DND-41 (cell line): ENCODE data around the gene TMIGD2.
"Not testable (repeated sequence)": the region's sequence is repeated elsewhere in the genome, so short reads cannot be mapped to it uniquely, and the experiment has no call there.

ENCODE experiments used
- ATAC-seq: fragments of 200-7000 bp; cut with Tn5 transposase; 3 replicates; pipeline ENCODE4 v1.9.1; 2021; ENCODE audit warnings: low read depth; ENCODE audit not compliant: insufficient read depth
- DNase-seq: peaks from one replicate; pipeline ENCODE4 v3.0.0-alpha.2; 2020
- H2AFZ ChIP-seq: 2 replicates; pipeline ENCODE4 v1.6.0; 2012; ENCODE audit warnings: low read depth, low read length
- H3K27ac ChIP-seq: 2 replicates; pipeline ENCODE4 v1.5.1; 2012; ENCODE audit warnings: low read length, inconsistent platforms
- H3K27me3 ChIP-seq: fragments of 200-600 bp; sonication (generic); 2 replicates; pipeline ENCODE4 v1.6.0; 2012; ENCODE audit warnings: low read length, mild to moderate bottlenecking, inconsistent platforms; ENCODE audit not compliant: insufficient read depth, poor library complexity
- H3K36me3 ChIP-seq: 2 replicates; pipeline ENCODE4 v1.5.1; 2012; ENCODE audit warnings: low read length, inconsistent platforms; ENCODE audit not compliant: insufficient read depth
- H3K4me1 ChIP-seq: 2 replicates; pipeline ENCODE4 v1.5.1; 2012; ENCODE audit warnings: mild to moderate bottlenecking, low read length; ENCODE audit not compliant: insufficient read depth
- H3K4me2 ChIP-seq: 2 replicates; pipeline ENCODE4 v1.6.0; 2012; ENCODE audit warnings: mild to moderate bottlenecking, moderate library complexity, low read length, inconsistent platforms; ENCODE audit not compliant: insufficient read depth
- H3K4me3 ChIP-seq, 2 experiments: fragments of 200-600 bp in 1 of 2; shearing (Covaris generic) in 1 of 2; 2 replicates each; pipeline ENCODE4 v1.5.1; 2012 to 2016; ENCODE audit warnings: inconsistent platforms in 2 of 2, low read length in 2 of 2, mild to moderate bottlenecking in 2 of 2, low read depth in 1 of 2, moderate library complexity in 1 of 2
- H3K79me2 ChIP-seq: 2 replicates; pipeline ENCODE4 v1.6.0; 2012; ENCODE audit warnings: low read length, inconsistent platforms; ENCODE audit not compliant: insufficient read depth
- H3K9ac ChIP-seq: 2 replicates; pipeline ENCODE4 v1.6.0; 2012; ENCODE audit warnings: low read depth, mild to moderate bottlenecking, inconsistent platforms, low read length, moderate library complexity
- H3K9me3 ChIP-seq: 2 replicates; pipeline ENCODE4 v1.5.1; 2012; ENCODE audit warnings: low read length, moderate library complexity, mild to moderate bottlenecking, inconsistent platforms; ENCODE audit not compliant: insufficient read depth, severe bottlenecking
- H4K20me1 ChIP-seq: 2 replicates; pipeline ENCODE4 v1.6.0; 2012; ENCODE audit warnings: low read length; ENCODE audit not compliant: insufficient read depth
- EZH2 ChIP-seq: IDR thresholded peaks from 3 replicates; pipeline ENCODE4 v1.6.1; 2012; ENCODE audit warnings: borderline replicate concordance, low read depth, mild to moderate bottlenecking, moderate library complexity, low read length, inconsistent platforms; ENCODE audit not compliant: severe bottlenecking
- TF ChIP-seq, protein P1 (sequence below): IDR thresholded peaks from 2 replicates; pipeline ENCODE4 v1.5.1; 2012; ENCODE audit warnings: borderline replicate concordance, low read length, moderate library complexity, mild to moderate bottlenecking; ENCODE audit not compliant: poor library complexity, severe bottlenecking; ENCODE audit errors: extremely low read depth

TMIGD2 gene

DNA sequence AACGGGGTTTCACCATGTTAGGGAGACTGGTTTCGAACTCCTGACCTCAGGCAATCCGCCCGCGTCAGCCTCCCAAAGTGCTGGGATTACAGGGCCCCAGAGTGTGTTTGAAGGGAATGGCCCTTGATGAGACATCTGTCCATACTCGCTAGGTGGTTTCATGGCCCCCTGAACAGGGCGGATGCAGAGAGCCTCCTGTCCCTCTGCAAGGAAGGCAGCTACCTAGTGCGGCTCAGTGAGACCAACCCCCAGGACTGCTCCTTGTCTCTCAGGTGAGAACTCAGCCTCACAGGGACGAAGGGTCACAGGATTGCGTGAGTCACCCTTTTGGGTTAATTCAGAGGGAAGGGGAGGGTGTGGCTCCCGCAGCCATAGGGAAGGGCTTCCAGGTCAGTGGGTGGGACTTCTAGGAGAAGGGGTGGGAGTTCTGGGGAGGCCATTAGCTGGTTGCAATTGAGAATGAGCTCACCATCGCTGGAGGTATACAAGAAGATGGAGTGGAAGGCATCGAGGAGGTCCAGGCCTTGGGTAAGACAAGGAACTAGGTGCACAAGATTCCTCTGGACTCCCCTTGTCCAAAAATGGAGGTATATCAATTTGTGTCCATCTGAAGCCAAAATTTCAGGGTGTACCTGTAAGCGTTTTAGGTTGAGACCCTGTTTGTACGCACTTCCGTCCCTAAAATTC lies 14.0 kb downstream of the TMIGD2 start:
- H3K9me3 ChIP-seq = no peaks in the 10 kb centered on the region
- H4K20me1 ChIP-seq = no peaks in the 10 kb centered on the region; the same call in 1 of the 2 replicates
- H3K27me3 ChIP-seq = no peaks in the 10 kb centered on the region
- H3K79me2 ChIP-seq = no peaks in the 10 kb centered on the region
- no peak overlapping the region for H2AFZ ChIP-seq
- no peaks in the 10 kb centered on the region for H3K36me3 ChIP-seq
- no peak overlapping the region for H3K4me2 ChIP-seq
- H3K4me1 ChIP-seq = no peaks in the 10 kb centered on the region
- H3K27ac ChIP-seq = no peak overlapping the region
- H3K4me3 ChIP-seq = no peak overlapping the region
- TF ChIP-seq, protein P1, sequence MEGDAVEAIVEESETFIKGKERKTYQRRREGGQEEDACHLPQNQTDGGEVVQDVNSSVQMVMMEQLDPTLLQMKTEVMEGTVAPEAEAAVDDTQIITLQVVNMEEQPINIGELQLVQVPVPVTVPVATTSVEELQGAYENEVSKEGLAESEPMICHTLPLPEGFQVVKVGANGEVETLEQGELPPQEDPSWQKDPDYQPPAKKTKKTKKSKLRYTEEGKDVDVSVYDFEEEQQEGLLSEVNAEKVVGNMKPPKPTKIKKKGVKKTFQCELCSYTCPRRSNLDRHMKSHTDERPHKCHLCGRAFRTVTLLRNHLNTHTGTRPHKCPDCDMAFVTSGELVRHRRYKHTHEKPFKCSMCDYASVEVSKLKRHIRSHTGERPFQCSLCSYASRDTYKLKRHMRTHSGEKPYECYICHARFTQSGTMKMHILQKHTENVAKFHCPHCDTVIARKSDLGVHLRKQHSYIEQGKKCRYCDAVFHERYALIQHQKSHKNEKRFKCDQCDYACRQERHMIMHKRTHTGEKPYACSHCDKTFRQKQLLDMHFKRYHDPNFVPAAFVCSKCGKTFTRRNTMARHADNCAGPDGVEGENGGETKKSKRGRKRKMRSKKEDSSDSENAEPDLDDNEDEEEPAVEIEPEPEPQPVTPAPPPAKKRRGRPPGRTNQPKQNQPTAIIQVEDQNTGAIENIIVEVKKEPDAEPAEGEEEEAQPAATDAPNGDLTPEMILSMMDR = no peak
- TF ChIP-seq EZH2 = no peak
- DNase-seq (no peak), ATAC-seq (no peak)
- H3K9ac ChIP-seq = no peak overlapping the region

DNA sequence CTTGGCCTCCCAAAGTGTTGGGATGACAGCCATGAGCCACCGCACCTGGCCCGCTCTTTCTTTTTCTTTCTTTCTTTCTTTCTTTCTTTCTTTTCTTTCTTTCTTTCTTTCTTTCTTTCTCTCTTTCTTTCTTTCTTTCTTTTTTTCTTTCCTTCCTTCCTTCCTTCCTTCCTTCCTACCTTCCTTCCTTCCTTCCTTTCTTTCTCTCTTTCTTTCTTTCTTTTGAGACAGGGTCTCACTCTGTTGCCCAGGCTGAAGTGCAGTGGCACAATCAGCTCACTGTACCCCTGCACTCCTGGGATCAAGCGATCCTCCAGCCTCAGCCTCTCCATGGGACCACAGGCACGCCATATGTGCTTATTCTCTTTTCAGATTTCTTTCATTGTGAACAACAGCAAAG lies 16.0 kb downstream of the TMIGD2 start:
- not testable (repeated sequence) for ATAC-seq, H2AFZ ChIP-seq, H3K4me2 ChIP-seq, H4K20me1 ChIP-seq, H3K27me3 ChIP-seq, H3K9ac ChIP-seq, H3K79me2 ChIP-seq, H3K27ac ChIP-seq, H3K4me3 ChIP-seq, H3K9me3 ChIP-seq, H3K4me1 ChIP-seq, H3K36me3 ChIP-seq, DNase-seq

DNA sequence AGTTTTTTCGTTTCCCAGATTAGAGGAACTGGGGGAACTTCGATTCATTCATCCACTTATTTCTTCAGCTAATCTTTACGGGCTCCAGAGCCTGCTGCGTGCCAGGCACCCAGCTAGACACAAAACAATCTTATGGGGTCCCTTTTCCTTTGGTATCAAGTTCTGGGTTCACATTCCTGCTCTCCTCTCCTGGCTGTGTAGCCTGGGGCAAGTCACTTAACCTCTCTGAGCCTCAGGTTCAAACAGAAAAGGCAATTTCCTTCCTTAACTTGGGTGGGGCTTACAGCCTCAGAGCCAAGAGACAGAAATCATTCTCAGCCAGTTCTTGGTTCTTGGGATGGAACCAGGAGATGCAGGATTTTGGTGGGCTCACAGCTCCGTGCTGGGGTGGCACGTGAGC lies 17.2 kb downstream of the TMIGD2 start:
- Histone ChIP-seq H3K4me1 (no peaks in the 10 kb centered on the region), H3K79me2 (no peaks in the 10 kb centered on the region), H3K9ac (no peak overlapping the region), H3K4me2 (no peak overlapping the region), H3K9me3 (no peaks in the 10 kb centered on the region), H4K20me1 (no peaks in the 10 kb centered on the region; the same call in 1 of the 2 replicates), H3K4me3 (no peak overlapping the region), H3K27ac (no peak overlapping the region), H3K27me3 (peaks cover 2% of the 10 kb centered on the region), H3K36me3 (no peaks in the 10 kb centered on the region), H2AFZ (no peak overlapping the region)
- DNase-seq = no peak
- TF ChIP-seq EZH2 = no peak
- TF ChIP-seq, protein P1 = no peak
- ATAC-seq = no peak

DNA sequence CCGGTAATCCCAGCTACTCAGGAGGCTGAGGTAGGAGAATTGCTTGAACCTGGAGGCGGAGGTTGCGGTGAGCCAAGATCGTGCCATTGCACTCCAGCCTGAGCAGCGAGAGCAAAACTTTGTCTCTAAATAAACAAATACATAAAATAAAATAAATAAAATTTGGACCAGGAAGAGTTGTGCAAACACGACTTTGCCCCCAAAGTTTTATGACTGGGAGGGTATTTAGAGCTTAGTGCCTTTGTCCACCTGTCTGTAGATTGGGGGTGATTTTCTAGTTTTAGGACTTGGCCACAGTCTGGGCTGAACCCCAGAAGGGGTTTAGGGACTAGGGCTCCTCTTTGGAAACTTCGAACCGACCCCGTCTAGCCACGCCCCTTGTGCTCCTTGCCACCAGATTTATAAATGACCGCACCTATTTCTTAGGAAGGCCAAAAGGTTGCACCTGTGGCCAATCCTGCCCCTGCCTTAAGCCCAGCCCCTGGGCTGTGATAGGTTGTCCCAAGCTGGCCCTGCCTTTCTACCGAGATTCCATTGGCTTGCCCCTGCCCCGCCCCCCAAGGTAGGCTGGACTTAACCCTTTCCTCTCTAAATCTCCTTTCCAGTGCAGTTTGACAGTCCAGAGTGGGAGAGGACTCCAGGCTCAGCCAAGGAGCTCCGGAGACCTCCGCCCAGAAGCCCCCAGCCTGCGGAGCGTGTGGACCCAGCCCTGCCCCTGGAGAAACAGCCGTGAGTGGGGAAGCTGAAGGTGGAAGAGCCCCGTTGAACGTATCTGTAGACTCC lies 17.8 kb downstream of the TMIGD2 start:
- H3K4me1 ChIP-seq = no peaks in the 10 kb centered on the region
- no peak overlapping the region for H3K4me2 ChIP-seq
- H3K4me3 ChIP-seq = no peak overlapping the region
- H3K27ac ChIP-seq = no peak overlapping the region
- no peaks in the 10 kb centered on the region for H3K9me3 ChIP-seq
- ATAC-seq = no peak
- no peak overlapping the region for H2AFZ ChIP-seq
- H3K9ac ChIP-seq = no peak overlapping the region
- TF ChIP-seq EZH2 = no peak
- TF ChIP-seq, protein P1 = no peak
- H3K36me3 ChIP-seq = no peaks in the 10 kb centered on the region
- peak; percentile 12 for DNase-seq
- H3K79me2 ChIP-seq = no peaks in the 10 kb centered on the region
- no peaks in the 10 kb centered on the region; the same call in 1 of the 2 replicates for H4K20me1 ChIP-seq
- peaks cover 9% of the 10 kb centered on the region for H3K27me3 ChIP-seq
